ENCODE results near the gene MXD3. TPM values are rescaled to one million over a fixed set of nuclear protein-coding genes. Genes with fewer than 3 reads are reported as not detected.
A peak's percentile ranks its signal among the peaks of the same experiment; 100 is the strongest.
"Not testable (repeated sequence)": the region's sequence is repeated elsewhere in the genome, so short reads cannot be mapped to it uniquely, and the experiment has no call there.

Gene MXD3
- total RNA-seq (44.8 TPM), polyA plus RNA-seq (16.1 TPM)
- long read RNA-seq, donor 1, result 0 reads
- long read RNA-seq, donor 2, result 0 reads
- long read RNA-seq, donor 3, transcript MXD3-203 (6 exons, 1,483 nt), result major isoform, 29 of 55 reads
- long read RNA-seq, donor 3, partial matches to known transcripts, result 20 of 55 reads
- long read RNA-seq, donor 3, other reads (novel, unspliced or antisense), result 0 of 55 reads
- long read RNA-seq, donor 4, partial matches to known transcripts, result 0 of 6 reads
- long read RNA-seq, donor 4, other reads (novel, unspliced or antisense), result 0 of 6 reads
- long read RNA-seq, donor 5, transcript MXD3-203 (6 exons, 1,483 nt), result major isoform, 15 of 15 reads
- long read RNA-seq, donor 5, partial matches to known transcripts, result 0 of 15 reads
- long read RNA-seq, donor 5, other reads (novel, unspliced or antisense), result 0 of 15 reads
- long read RNA-seq, donor 6, transcript MXD3-203 (6 exons, 1,483 nt), result major isoform, 14 of 15 reads
- long read RNA-seq, donor 6, partial matches to known transcripts, result 0 of 15 reads
- long read RNA-seq, donor 6, other reads (novel, unspliced or antisense), result 0 of 15 reads
- long read RNA-seq, donor 7, transcript MXD3-203 (6 exons, 1,483 nt), result major isoform, 6 of 10 reads
- long read RNA-seq, donor 7, partial matches to known transcripts, result 0 of 10 reads
- long read RNA-seq, donor 7, other reads (novel, unspliced or antisense), result 0 of 10 reads
- long read RNA-seq, donor 8, partial matches to known transcripts, result 0 of 3 reads
- long read RNA-seq, donor 8, other reads (novel, unspliced or antisense), result 0 of 3 reads
- long read RNA-seq, donor 9, transcript MXD3-203 (6 exons, 1,483 nt), result major isoform, 11 of 14 reads
- long read RNA-seq, donor 9, partial matches to known transcripts, result 0 of 14 reads
- long read RNA-seq, donor 9, other reads (novel, unspliced or antisense), result 0 of 14 reads
- long read RNA-seq, donor 10, transcript MXD3-203 (6 exons, 1,483 nt), result major isoform, 9 of 175 reads
- long read RNA-seq, donor 10, partial matches to known transcripts, result 74 of 175 reads
- long read RNA-seq, donor 10, other reads (novel, unspliced or antisense), result 89 of 175 reads

- peak; percentile 77 to 97 (median 91) for DNase-seq (ENCODE audit: low read depth in 6 of 9, low spot score in 9 of 9)
- Histone ChIP-seq H3K4me3 (ENCODE audit: low read length in 2 of 2) (peak within 1 kb of the TSS; percentile 45 to 81), H3K27ac (ENCODE audit: low read depth in 1 of 2, low read length in 1 of 2) (peak within 1 kb of the TSS; percentile 33 to 86), H3K9me3 (ENCODE audit: control insufficient read depth in 2 of 2, insufficient read depth in 1 of 2, low read length in 1 of 2) (no peaks in the 10 kb centered on the region), H3K27me3 (ENCODE audit: control insufficient read depth in 2 of 2, insufficient read depth in 1 of 2, low read length in 1 of 2) (no peaks in the 10 kb centered on the region), H3K4me1 (ENCODE audit: control insufficient read depth in 2 of 2, insufficient read depth in 2 of 2, low read length in 2 of 2) (peaks cover 26 to 47% of the 10 kb centered on the region in 2 donors), H3K36me3 (ENCODE audit: control insufficient read depth in 2 of 2, insufficient read depth in 2 of 2, low read length in 1 of 2) (peaks cover 15 to 37% of the 10 kb centered on the region in 2 donors)
- WGBS, result under 1% methylated on average over 78 of the region's 78 CpGs
Measured at GRCh38 chr5:177311723-177312648, at the start of gene MXD3. TSS of gene MXD3 (minus strand) at chr5:177311898. CDS start at chr5:177311830, 68 bp downstream.

- not testable (repeated sequence) for H3K4me3 ChIP-seq (ENCODE audit: low read length in 2 of 2); DNase-seq (ENCODE audit: low read depth in 6 of 9, low spot score in 9 of 9); H3K27me3 ChIP-seq (ENCODE audit: control insufficient read depth in 2 of 2, insufficient read depth in 1 of 2, low read length in 1 of 2); H3K9me3 ChIP-seq (ENCODE audit: control insufficient read depth in 2 of 2, insufficient read depth in 1 of 2, low read length in 1 of 2)
- WGBS, result 97% methylated on average over 7 of the region's 7 CpGs
- H3K4me1 ChIP-seq (ENCODE audit: control insufficient read depth in 2 of 2, insufficient read depth in 2 of 2, low read length in 2 of 2), result peaks cover 66 to 90% of the 10 kb centered on the region in 2 donors
- H3K27ac ChIP-seq (ENCODE audit: low read depth in 1 of 2, low read length in 1 of 2), result peak overlapping the region in 1 of 2 donors; percentile 77
- peaks cover 9 to 11% of the 10 kb centered on the region in 2 donors for H3K36me3 ChIP-seq (ENCODE audit: control insufficient read depth in 2 of 2, insufficient read depth in 2 of 2, low read length in 1 of 2)
Measured at GRCh38 chr5:177360740-177361139, 49.0 kb upstream of the MXD3 start.

GRCh38 chr5:177359860-177360259, 48.2 kb upstream of the MXD3 start:
- WGBS, result 92% methylated on average over 3 of the region's 3 CpGs
- peaks cover 0 to 9% of the 10 kb centered on the region in 2 donors for H3K9me3 ChIP-seq (ENCODE audit: control insufficient read depth in 2 of 2, insufficient read depth in 1 of 2, low read length in 1 of 2)
- peak overlapping the region in 1 of 2 donors; percentile 85 for H3K4me3 ChIP-seq (ENCODE audit: low read length in 2 of 2)
- H3K27me3 ChIP-seq (ENCODE audit: control insufficient read depth in 2 of 2, insufficient read depth in 1 of 2, low read length in 1 of 2), result no peaks in the 10 kb centered on the region
- H3K36me3 ChIP-seq (ENCODE audit: control insufficient read depth in 2 of 2, insufficient read depth in 2 of 2, low read length in 1 of 2), result peaks cover 2 to 9% of the 10 kb centered on the region in 2 donors
- H3K27ac ChIP-seq (ENCODE audit: low read depth in 1 of 2, low read length in 1 of 2), result peak overlapping the region in 1 of 2 donors; percentile 16
- no peak for DNase-seq (ENCODE audit: low read depth in 6 of 9, low spot score in 9 of 9)
- peaks cover 68 to 94% of the 10 kb centered on the region in 2 donors for H3K4me1 ChIP-seq (ENCODE audit: control insufficient read depth in 2 of 2, insufficient read depth in 2 of 2, low read length in 2 of 2)

GRCh38 chr5:177359451-177359851, 47.8 kb upstream of the MXD3 start:
- Histone ChIP-seq H3K36me3 (ENCODE audit: control insufficient read depth in 2 of 2, insufficient read depth in 2 of 2, low read length in 1 of 2) (peaks cover 0 to 6% of the 10 kb centered on the region in 2 donors), H3K4me1 (ENCODE audit: control insufficient read depth in 2 of 2, insufficient read depth in 2 of 2, low read length in 2 of 2) (peaks cover 68 to 95% of the 10 kb centered on the region in 2 donors), H3K4me3 (ENCODE audit: low read length in 2 of 2) (peak overlapping the region in 1 of 2 donors; percentile 85), H3K27me3 (ENCODE audit: control insufficient read depth in 2 of 2, insufficient read depth in 1 of 2, low read length in 1 of 2) (no peaks in the 10 kb centered on the region), H3K9me3 (ENCODE audit: control insufficient read depth in 2 of 2, insufficient read depth in 1 of 2, low read length in 1 of 2) (peaks cover 0 to 13% of the 10 kb centered on the region in 2 donors), H3K27ac (ENCODE audit: low read depth in 1 of 2, low read length in 1 of 2) (no peak overlapping the region)
- WGBS, result 91% methylated on average over 6 of the region's 6 CpGs
- DNase-seq (ENCODE audit: low read depth in 6 of 9, low spot score in 9 of 9), result no peak

GRCh38 chr5:177358370-177358819, 46.7 kb upstream of the MXD3 start:
- no peaks in the 10 kb centered on the region for H3K27me3 ChIP-seq (ENCODE audit: control insufficient read depth in 2 of 2, insufficient read depth in 1 of 2, low read length in 1 of 2)
- peak overlapping the region; percentile 71 to 87 for H3K27ac ChIP-seq (ENCODE audit: low read depth in 1 of 2, low read length in 1 of 2)
- no peak for DNase-seq (ENCODE audit: low read depth in 6 of 9, low spot score in 9 of 9)
- peaks cover 65 to 84% of the 10 kb centered on the region in 2 donors for H3K4me1 ChIP-seq (ENCODE audit: control insufficient read depth in 2 of 2, insufficient read depth in 2 of 2, low read length in 2 of 2)
- peaks cover 0 to 6% of the 10 kb centered on the region in 2 donors for H3K36me3 ChIP-seq (ENCODE audit: control insufficient read depth in 2 of 2, insufficient read depth in 2 of 2, low read length in 1 of 2)
- peak overlapping the region; percentile 81 to 85 for H3K4me3 ChIP-seq (ENCODE audit: low read length in 2 of 2)
- H3K9me3 ChIP-seq (ENCODE audit: control insufficient read depth in 2 of 2, insufficient read depth in 1 of 2, low read length in 1 of 2), result peaks cover 0 to 13% of the 10 kb centered on the region in 2 donors
- 7% methylated on average over 5 of the region's 5 CpGs for WGBS

GRCh38 chr5:177357459-177358351, 46.0 kb upstream of the MXD3 start, which contains the start of gene RGS14:
TSS of gene RGS14 (plus strand) at chr5:177357924. CDS start at chr5:177358025, 101 bp downstream.
- DNase-seq (ENCODE audit: low read depth in 6 of 9, low spot score in 9 of 9), result peak; percentile 65 to 93 (median 81)
- Histone ChIP-seq H3K4me3 (ENCODE audit: low read length in 2 of 2) (peak within 1 kb of the TSS; percentile 81 to 85), H3K4me1 (ENCODE audit: control insufficient read depth in 2 of 2, insufficient read depth in 2 of 2, low read length in 2 of 2) (peaks cover 60 to 78% of the 10 kb centered on the region in 2 donors), H3K36me3 (ENCODE audit: control insufficient read depth in 2 of 2, insufficient read depth in 2 of 2, low read length in 1 of 2) (peaks cover 0 to 6% of the 10 kb centered on the region in 2 donors), H3K27ac (ENCODE audit: low read depth in 1 of 2, low read length in 1 of 2) (peak within 1 kb of the TSS; percentile 87 to 91), H3K27me3 (ENCODE audit: control insufficient read depth in 2 of 2, insufficient read depth in 1 of 2, low read length in 1 of 2) (no peaks in the 10 kb centered on the region), H3K9me3 (ENCODE audit: control insufficient read depth in 2 of 2, insufficient read depth in 1 of 2, low read length in 1 of 2) (peaks cover 0 to 13% of the 10 kb centered on the region in 2 donors)
- WGBS, result 3% methylated on average over 37 of the region's 37 CpGs

GRCh38 chr5:177357146-177357458, 45.4 kb upstream of the MXD3 start:
- H3K9me3 ChIP-seq (ENCODE audit: control insufficient read depth in 2 of 2, insufficient read depth in 1 of 2, low read length in 1 of 2), result peaks cover 0 to 14% of the 10 kb centered on the region in 2 donors
- H3K4me1 ChIP-seq (ENCODE audit: control insufficient read depth in 2 of 2, insufficient read depth in 2 of 2, low read length in 2 of 2), result peaks cover 56 to 74% of the 10 kb centered on the region in 2 donors
- WGBS, result 49% methylated on average over 5 of the region's 5 CpGs
- DNase-seq (ENCODE audit: low read depth in 6 of 9, low spot score in 9 of 9), result no peak
- H3K27me3 ChIP-seq (ENCODE audit: control insufficient read depth in 2 of 2, insufficient read depth in 1 of 2, low read length in 1 of 2), result no peaks in the 10 kb centered on the region
- peak overlapping the region; percentile 87 to 91 for H3K27ac ChIP-seq (ENCODE audit: low read depth in 1 of 2, low read length in 1 of 2)
- H3K4me3 ChIP-seq (ENCODE audit: low read length in 2 of 2), result peak overlapping the region in 1 of 2 donors; percentile 85
- peaks cover 0 to 6% of the 10 kb centered on the region in 2 donors for H3K36me3 ChIP-seq (ENCODE audit: control insufficient read depth in 2 of 2, insufficient read depth in 2 of 2, low read length in 1 of 2)

All from thymus (tissue), 14 donors.